Tibial nerve (tissue), 4 donors: ENCODE results near the gene PLXDC1.

ENCODE experiments used
- CTCF ChIP-seq, 5 experiments: fragments of 200-600 bp in 3 of 5; fragments of 450-650 bp in 2 of 5; sonication (generic) in 3 of 5; IDR thresholded peaks; one replicate each; pipeline ENCODE4 v1.5.1; 2016 to 2019; ENCODE audit warnings: antibody characterized with exemption in 5 of 5, mild to moderate bottlenecking in 3 of 5, moderate library complexity in 2 of 5
- EP300 ChIP-seq, 2 donors: sonication (generic); formaldehyde crosslinking; IDR thresholded peaks; one replicate each; pipeline ENCODE4 v1.6.1; 2017; ENCODE audit warnings: antibody characterized with exemption in 2 of 2, mild to moderate bottlenecking in 1 of 2
- POLR2A ChIP-seq, 2 donors: fragments of 450-650 bp; IDR thresholded peaks; one replicate each; pipeline ENCODE4 v1.6.1; 2017; ENCODE audit warnings: antibody characterized with exemption in 2 of 2, mild to moderate bottlenecking in 2 of 2, moderate library complexity in 2 of 2

- TF ChIP-seq CTCF (IDR thresholded peaks at IDR 0.05) (no peak), POLR2A (IDR thresholded peaks at IDR 0.05) (no peak), EP300 (IDR thresholded peaks at IDR 0.05) (no peak)
Measured at GRCh38 chr17:39170558-39170957, 19.1 kb upstream of the PLXDC1 start.
